ENCODE measurements around the gene FRS3.

DNA sequence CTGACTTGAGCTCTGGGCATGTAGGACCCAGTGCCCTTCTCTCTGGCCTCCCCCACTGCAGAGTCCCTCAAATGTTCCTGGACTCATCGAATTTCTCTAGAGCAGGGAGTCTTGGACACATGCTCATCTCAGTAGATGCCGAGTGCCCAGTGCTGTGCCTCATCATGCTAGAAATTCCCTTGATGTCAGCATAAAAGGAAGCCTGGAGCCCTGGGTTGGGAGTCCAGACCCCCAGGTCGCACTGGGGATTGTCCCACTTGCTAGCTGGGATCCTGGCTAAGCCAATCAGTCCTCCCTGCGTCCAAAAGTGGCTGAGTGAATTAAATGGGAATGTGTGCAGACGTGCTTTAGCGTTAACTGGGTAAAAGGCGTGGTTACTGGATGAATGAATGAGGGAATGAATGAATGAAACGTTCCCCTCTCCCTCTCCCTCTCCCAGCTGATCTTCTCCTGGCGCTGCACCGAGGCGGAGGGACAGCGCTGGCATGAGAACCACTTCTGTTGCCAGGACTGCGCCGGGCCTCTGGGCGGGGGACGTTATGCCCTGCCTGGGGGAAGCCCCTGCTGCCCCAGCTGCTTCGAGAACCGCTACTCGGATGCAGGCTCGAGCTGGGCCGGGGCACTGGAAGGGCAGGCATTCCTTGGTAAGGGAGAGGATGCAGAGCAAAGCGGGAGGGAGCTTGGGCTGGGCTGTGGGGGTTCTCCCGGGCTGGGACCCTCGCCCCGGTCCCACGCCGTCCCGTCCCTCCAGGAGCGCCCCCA lies 6.2 kb upstream of the FRS3 start:
- TF ChIP-seq EZH2phosphoT487 (conservative IDR thresholded peaks at IDR 0.05; ENCODE audit: low read length): no peak
- TF ChIP-seq, protein P1, sequence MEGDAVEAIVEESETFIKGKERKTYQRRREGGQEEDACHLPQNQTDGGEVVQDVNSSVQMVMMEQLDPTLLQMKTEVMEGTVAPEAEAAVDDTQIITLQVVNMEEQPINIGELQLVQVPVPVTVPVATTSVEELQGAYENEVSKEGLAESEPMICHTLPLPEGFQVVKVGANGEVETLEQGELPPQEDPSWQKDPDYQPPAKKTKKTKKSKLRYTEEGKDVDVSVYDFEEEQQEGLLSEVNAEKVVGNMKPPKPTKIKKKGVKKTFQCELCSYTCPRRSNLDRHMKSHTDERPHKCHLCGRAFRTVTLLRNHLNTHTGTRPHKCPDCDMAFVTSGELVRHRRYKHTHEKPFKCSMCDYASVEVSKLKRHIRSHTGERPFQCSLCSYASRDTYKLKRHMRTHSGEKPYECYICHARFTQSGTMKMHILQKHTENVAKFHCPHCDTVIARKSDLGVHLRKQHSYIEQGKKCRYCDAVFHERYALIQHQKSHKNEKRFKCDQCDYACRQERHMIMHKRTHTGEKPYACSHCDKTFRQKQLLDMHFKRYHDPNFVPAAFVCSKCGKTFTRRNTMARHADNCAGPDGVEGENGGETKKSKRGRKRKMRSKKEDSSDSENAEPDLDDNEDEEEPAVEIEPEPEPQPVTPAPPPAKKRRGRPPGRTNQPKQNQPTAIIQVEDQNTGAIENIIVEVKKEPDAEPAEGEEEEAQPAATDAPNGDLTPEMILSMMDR (IDR thresholded peaks at IDR 0.05; ENCODE audit: insufficient read depth, low read length, poor library complexity, severe bottlenecking): no peak
